Neural progenitor cell (in vitro differentiated cells): Measurements from ENCODE around the gene FRMPD4. TPM values are rescaled to one million over a fixed set of nuclear protein-coding genes. Genes with fewer than 3 reads are reported as not detected.

Source experiments
- DNase-seq: peaks from one replicate; pipeline ENCODE4 v3.0.0-alpha.2; 2016; ENCODE audit warnings: low spot score
- H2AFZ ChIP-seq: fragments of 200-600 bp; sonication (generic); replicated peaks from 2 replicates; pipeline ENCODE4 v1.6.1; 2016; ENCODE audit warnings: antibody characterized with exemption
- H3F3A ChIP-seq: fragments of 200-600 bp; sonication (generic); 2 replicates; pipeline ENCODE4 v1.6.1; 2016; ENCODE audit warnings: antibody characterized with exemption, low read depth
- H3K27ac ChIP-seq: fragments of 200-600 bp; sonication (generic); 2 replicates; pipeline ENCODE4 v1.5.1; 2016; ENCODE audit warnings: mild to moderate bottlenecking
- H3K27me3 ChIP-seq: fragments of 200-600 bp; sonication (generic); 2 replicates; pipeline ENCODE4 v1.6.1; 2016; ENCODE audit warnings: mild to moderate bottlenecking, moderate library complexity
- H3K36me3 ChIP-seq: fragments of 200-600 bp; sonication (generic); 2 replicates; pipeline ENCODE4 v1.5.1; 2016
- H3K4me1 ChIP-seq: fragments of 200-600 bp; sonication (generic); 2 replicates; pipeline ENCODE4 v1.6.1; 2016; ENCODE audit warnings: mixed run types
- H3K4me2 ChIP-seq: fragments of 200-600 bp; sonication (generic); 2 replicates; pipeline ENCODE4 v1.6.1; 2016
- H3K4me3 ChIP-seq: fragments of 200-600 bp; sonication (generic); 2 replicates; pipeline ENCODE4 v1.5.1; 2016
- H3K79me2 ChIP-seq: fragments of 200-600 bp; sonication (generic); 2 replicates; pipeline ENCODE4 v1.6.1; 2016; ENCODE audit warnings: low read depth
- H3K9ac ChIP-seq: fragments of 200-600 bp; sonication (generic); 2 replicates; pipeline ENCODE4 v1.6.1; 2016
- H3K9me3 ChIP-seq: fragments of 200-600 bp; sonication (generic); 2 replicates; pipeline ENCODE4 v1.5.1; 2016; ENCODE audit warnings: low read depth
- H4K20me1 ChIP-seq: fragments of 200-600 bp; sonication (generic); 2 replicates; pipeline ENCODE4 v1.6.1; 2016; ENCODE audit warnings: low read depth
- H3K27ac Mint-ChIP-seq: 3 replicates; pipeline ENCODE4 v1.8.0; 2021; ENCODE audit warnings: mixed read lengths
- H3K27me3 Mint-ChIP-seq: 2 replicates; pipeline ENCODE4 v1.8.0; 2022; ENCODE audit warnings: low read depth, mild to moderate bottlenecking, inconsistent platforms, moderate library complexity, mixed read lengths; ENCODE audit not compliant: insufficient read depth
- H3K36me3 Mint-ChIP-seq: 3 replicates; pipeline ENCODE4 v1.8.0; 2021; ENCODE audit warnings: mixed read lengths
- H3K4me1 Mint-ChIP-seq: 3 replicates; pipeline ENCODE4 v1.8.0; 2021; ENCODE audit warnings: mixed read lengths
- H3K4me3 Mint-ChIP-seq: 3 replicates; pipeline ENCODE4 v1.8.0; 2021; ENCODE audit warnings: mild to moderate bottlenecking, moderate library complexity, mixed read lengths
- H3K9me3 Mint-ChIP-seq: 3 replicates; pipeline ENCODE4 v1.8.0; 2020; ENCODE audit warnings: mixed read lengths
- EZH2 ChIP-seq: fragments of 200-600 bp; sonication (generic); IDR thresholded peaks from 2 replicates; pipeline ENCODE4 v1.6.1; 2017; ENCODE audit warnings: antibody characterized with exemption, mild to moderate bottlenecking, moderate library complexity
- EZH2phosphoT487 ChIP-seq: fragments of 200-600 bp; sonication (generic); IDR thresholded peaks from 2 replicates; pipeline ENCODE4 v1.6.1; 2017; ENCODE audit warnings: antibody characterized with exemption
- total RNA-seq: library from RNA; depleted of rRNA; stranded (reverse); fragments of >200 nt; gene quantifications from 2 replicates; pipeline ENCODE4 v1.2.3, GENCODE V29; 2015; ENCODE audit warnings: low replicate concordance
- TF ChIP-seq, protein P1 (sequence below): fragments of 200-600 bp; sonication (generic); IDR thresholded peaks from 2 replicates; pipeline ENCODE4 v1.5.1; 2017; ENCODE audit warnings: antibody characterized with exemption, mild to moderate bottlenecking

The FRMPD4 gene
- total RNA-seq, 1 donor from 2014 or later, result not detected

DNA sequence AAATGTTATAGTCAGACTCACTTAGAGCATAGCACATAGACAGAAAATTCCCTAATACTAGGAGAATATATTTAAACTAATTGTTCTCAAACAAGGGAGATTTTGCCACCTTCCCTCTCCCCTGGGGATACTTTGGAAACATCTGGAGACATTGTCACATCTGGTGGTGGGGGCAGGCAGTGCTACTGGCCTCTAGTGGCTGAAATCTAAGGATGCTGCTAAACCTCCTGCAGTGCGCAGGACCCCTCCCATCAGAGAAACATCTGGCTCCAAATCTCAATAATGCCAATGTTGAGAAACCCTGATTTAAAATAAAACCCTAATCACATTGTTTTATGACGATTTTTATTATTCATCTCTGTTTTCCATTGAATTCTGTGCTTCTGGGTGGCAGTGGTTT lies 244.9 kb downstream of the FRMPD4 start:
- Mint-ChIP-seq H3K4me3 (no peak overlapping the region), H3K4me1 (no peaks in the 10 kb centered on the region), H3K27ac (no peak overlapping the region), H3K9me3 (no peaks in the 10 kb centered on the region), H3K36me3 (no peaks in the 10 kb centered on the region), H3K27me3 (peaks cover 2% of the 10 kb centered on the region)
- Histone ChIP-seq H3F3A (no peaks in the 10 kb centered on the region), H3K9me3 (peaks cover 3% of the 10 kb centered on the region), H4K20me1 (no peaks in the 10 kb centered on the region), H3K79me2 (no peaks in the 10 kb centered on the region), H3K36me3 (no peaks in the 10 kb centered on the region), H2AFZ (no peak overlapping the region), H3K27me3 (no peaks in the 10 kb centered on the region), H3K27ac (no peak overlapping the region), H3K9ac (no peak overlapping the region), H3K4me1 (no peaks in the 10 kb centered on the region), H3K4me2 (no peak overlapping the region), H3K4me3 (no peak overlapping the region)
- DNase-seq, result peak; percentile 18
- no peak for TF ChIP-seq EZH2
- TF ChIP-seq, protein P1, sequence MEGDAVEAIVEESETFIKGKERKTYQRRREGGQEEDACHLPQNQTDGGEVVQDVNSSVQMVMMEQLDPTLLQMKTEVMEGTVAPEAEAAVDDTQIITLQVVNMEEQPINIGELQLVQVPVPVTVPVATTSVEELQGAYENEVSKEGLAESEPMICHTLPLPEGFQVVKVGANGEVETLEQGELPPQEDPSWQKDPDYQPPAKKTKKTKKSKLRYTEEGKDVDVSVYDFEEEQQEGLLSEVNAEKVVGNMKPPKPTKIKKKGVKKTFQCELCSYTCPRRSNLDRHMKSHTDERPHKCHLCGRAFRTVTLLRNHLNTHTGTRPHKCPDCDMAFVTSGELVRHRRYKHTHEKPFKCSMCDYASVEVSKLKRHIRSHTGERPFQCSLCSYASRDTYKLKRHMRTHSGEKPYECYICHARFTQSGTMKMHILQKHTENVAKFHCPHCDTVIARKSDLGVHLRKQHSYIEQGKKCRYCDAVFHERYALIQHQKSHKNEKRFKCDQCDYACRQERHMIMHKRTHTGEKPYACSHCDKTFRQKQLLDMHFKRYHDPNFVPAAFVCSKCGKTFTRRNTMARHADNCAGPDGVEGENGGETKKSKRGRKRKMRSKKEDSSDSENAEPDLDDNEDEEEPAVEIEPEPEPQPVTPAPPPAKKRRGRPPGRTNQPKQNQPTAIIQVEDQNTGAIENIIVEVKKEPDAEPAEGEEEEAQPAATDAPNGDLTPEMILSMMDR, result peak; percentile 50

DNA sequence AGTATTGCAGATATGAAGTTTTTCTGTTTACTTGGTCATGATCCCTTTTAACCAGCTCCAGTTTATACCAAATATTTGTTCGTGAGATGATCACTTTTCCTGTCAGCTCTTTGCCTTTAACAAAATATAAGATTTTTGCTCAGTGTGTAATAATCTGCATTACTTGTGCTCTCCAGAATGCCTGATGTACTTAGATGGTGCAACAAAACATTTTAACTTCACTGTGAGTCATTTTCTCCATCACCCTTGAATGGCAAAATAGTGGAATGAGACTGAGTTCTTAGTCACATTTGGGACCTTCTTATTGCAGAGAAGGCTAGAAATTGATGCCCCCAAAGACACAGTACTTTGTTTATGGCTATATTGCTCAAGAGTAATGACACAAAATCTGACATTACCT lies 252.0 kb downstream of the FRMPD4 start:
- H3K9ac ChIP-seq, result no peak overlapping the region
- Mint-ChIP-seq H3K36me3 (no peaks in the 10 kb centered on the region), H3K27ac (no peak overlapping the region), H3K4me1 (no peaks in the 10 kb centered on the region), H3K4me3 (no peak overlapping the region), H3K9me3 (peaks cover 2% of the 10 kb centered on the region), H3K27me3 (peaks cover 2% of the 10 kb centered on the region)
- no peaks in the 10 kb centered on the region for H3K79me2 ChIP-seq
- no peak overlapping the region for H3K4me3 ChIP-seq
- TF ChIP-seq, protein P1, result no peak
- TF ChIP-seq EZH2 (no peak), EZH2phosphoT487 (no peak)
- H3K27me3 ChIP-seq, result no peaks in the 10 kb centered on the region
- no peaks in the 10 kb centered on the region for H3K4me1 ChIP-seq
- no peaks in the 10 kb centered on the region for H4K20me1 ChIP-seq
- no peak overlapping the region for H2AFZ ChIP-seq
- no peaks in the 10 kb centered on the region for H3K36me3 ChIP-seq
- no peak for DNase-seq
- no peaks in the 10 kb centered on the region for H3F3A ChIP-seq
- peaks cover 3% of the 10 kb centered on the region for H3K9me3 ChIP-seq
- H3K27ac ChIP-seq, result no peak overlapping the region
- no peak overlapping the region for H3K4me2 ChIP-seq

DNA sequence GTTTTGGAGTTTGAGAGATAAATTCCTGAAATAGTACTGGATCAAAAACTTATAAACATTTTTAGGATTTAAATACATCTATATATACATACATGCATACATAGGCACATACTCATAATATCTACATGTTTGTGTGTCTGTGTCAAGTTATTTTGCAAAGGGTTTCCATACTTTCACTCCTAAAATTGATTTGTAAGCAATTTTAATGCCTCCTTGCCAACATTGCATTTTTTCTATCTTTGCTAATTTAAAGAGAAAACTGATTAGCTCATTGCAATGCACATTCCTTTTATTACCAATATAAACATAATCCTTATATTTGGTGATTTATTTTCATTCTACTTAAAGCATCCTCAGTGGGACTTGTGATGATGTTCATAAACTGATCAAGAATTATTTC lies 258.3 kb downstream of the FRMPD4 start:
- no peaks in the 10 kb centered on the region for H3K4me1 ChIP-seq
- no peaks in the 10 kb centered on the region for H3K27me3 Mint-ChIP-seq
- no peak overlapping the region for H3K4me2 ChIP-seq
- H4K20me1 ChIP-seq, result no peaks in the 10 kb centered on the region
- H3K9ac ChIP-seq, result no peak overlapping the region
- H3F3A ChIP-seq, result no peaks in the 10 kb centered on the region
- no peaks in the 10 kb centered on the region for H3K9me3 Mint-ChIP-seq
- no peaks in the 10 kb centered on the region for H3K9me3 ChIP-seq
- H3K27ac Mint-ChIP-seq, result no peak overlapping the region
- H3K79me2 ChIP-seq, result no peaks in the 10 kb centered on the region
- no peak overlapping the region for H3K4me3 ChIP-seq
- no peak for DNase-seq
- TF ChIP-seq EZH2 (no peak), EZH2phosphoT487 (no peak)
- TF ChIP-seq, protein P1, result no peak
- no peaks in the 10 kb centered on the region for H3K4me1 Mint-ChIP-seq
- H3K27me3 ChIP-seq, result no peaks in the 10 kb centered on the region
- H3K36me3 Mint-ChIP-seq, result no peaks in the 10 kb centered on the region
- no peak overlapping the region for H3K27ac ChIP-seq
- H2AFZ ChIP-seq, result no peak overlapping the region
- H3K36me3 ChIP-seq, result no peaks in the 10 kb centered on the region
- H3K4me3 Mint-ChIP-seq, result no peak overlapping the region

DNA sequence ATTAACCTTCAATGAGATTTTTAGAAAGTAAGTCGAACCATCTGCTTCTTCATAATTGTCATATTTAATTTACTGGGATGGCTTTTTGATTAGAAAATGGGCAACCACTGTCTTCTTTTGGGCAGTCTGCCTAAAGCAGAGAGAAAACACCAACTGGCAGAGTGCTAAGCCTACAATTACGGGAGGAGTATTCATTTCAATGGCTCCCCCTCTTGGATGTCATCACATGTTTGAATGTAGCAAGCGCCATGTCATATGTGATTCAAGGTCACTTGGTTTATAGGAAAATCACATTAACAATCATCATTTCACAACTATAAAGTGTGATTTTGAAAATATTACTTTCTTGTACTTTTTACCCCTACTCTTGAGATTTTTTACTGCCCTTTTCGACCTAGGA lies 261.9 kb downstream of the FRMPD4 start:
- Histone ChIP-seq H2AFZ (no peak overlapping the region), H3K27me3 (no peaks in the 10 kb centered on the region), H3K27ac (no peak overlapping the region), H3K36me3 (no peaks in the 10 kb centered on the region), H3K4me1 (no peaks in the 10 kb centered on the region), H3K79me2 (no peaks in the 10 kb centered on the region), H4K20me1 (no peaks in the 10 kb centered on the region), H3K4me3 (no peak overlapping the region), H3F3A (no peaks in the 10 kb centered on the region), H3K4me2 (no peak overlapping the region), H3K9ac (no peak overlapping the region), H3K9me3 (no peaks in the 10 kb centered on the region)
- Mint-ChIP-seq H3K36me3 (no peaks in the 10 kb centered on the region), H3K4me1 (no peaks in the 10 kb centered on the region), H3K4me3 (no peak overlapping the region), H3K27ac (no peak overlapping the region), H3K27me3 (peaks cover 2% of the 10 kb centered on the region), H3K9me3 (peaks cover 3% of the 10 kb centered on the region)
- no peak for DNase-seq
- no peak for TF ChIP-seq EZH2phosphoT487
- TF ChIP-seq, protein P1, result no peak
- TF ChIP-seq EZH2, result no peak
